SKM-1 treated with dmso at 0.1 percent for 144 hours (cell line): Measurements from ENCODE around the gene RHOV.

Experiments used
- DNase-seq: peaks from one replicate; lab custom pipeline; 2025; ENCODE audit not compliant: unreplicated experiment; lab: John Stamatoyannopoulos, UW

RHOV gene

GRCh38 chr15:40873694-40874561 is at the start of gene RHOV:
RHOV (minus strand) TSS chr15:40874234; CDS start chr15:40874139, 95 bp downstream.
- DNase-seq: peak; percentile 68

GRCh38 chr15:40923551-40923950 is 49.5 kb upstream of the RHOV start:
- no peak for DNase-seq

- DNase-seq: no peak
Observed at GRCh38 chr15:40922608-40923005, 48.6 kb upstream of the RHOV start.

- no peak for DNase-seq
Observed at GRCh38 chr15:40921949-40922607, 48.0 kb upstream of the RHOV start.

GRCh38 chr15:40918799-40919392 is 44.9 kb upstream of the RHOV start:
- DNase-seq: no peak

GRCh38 chr15:40918146-40918798 is 44.2 kb upstream of the RHOV start:
- no peak for DNase-seq

- DNase-seq: no peak
Observed at GRCh38 chr15:40917585-40917984, 43.6 kb upstream of the RHOV start.

GRCh38 chr15:40915679-40916078 is 41.6 kb upstream of the RHOV start:
- DNase-seq: no peak

GRCh38 chr15:40915116-40915661 is 41.2 kb upstream of the RHOV start:
- no peak for DNase-seq

GRCh38 chr15:40914486-40914885 is 40.5 kb upstream of the RHOV start:
- DNase-seq: no peak

- DNase-seq: no peak
Observed at GRCh38 chr15:40914013-40914412, 40.0 kb upstream of the RHOV start.

- no peak for DNase-seq
Observed at GRCh38 chr15:40912478-40912877, 38.4 kb upstream of the RHOV start.

GRCh38 chr15:40911693-40912092 is 37.7 kb upstream of the RHOV start:
- DNase-seq: no peak

GRCh38 chr15:40911141-40911540 is 37.1 kb upstream of the RHOV start:
- DNase-seq: no peak

- DNase-seq: no peak
Observed at GRCh38 chr15:40909662-40910630, 35.9 kb upstream of the RHOV start.

GRCh38 chr15:40908095-40908494 is 34.1 kb upstream of the RHOV start:
- DNase-seq: no peak

GRCh38 chr15:40906991-40907802 is 33.2 kb upstream of the RHOV start:
- no peak for DNase-seq

GRCh38 chr15:40906091-40906990 is 32.3 kb upstream of the RHOV start:
- DNase-seq: peak; percentile 20
